Liver (tissue), 9 donors: ENCODE data around the gene AGT. TPM values are rescaled to one million over a fixed set of nuclear protein-coding genes. Genes with fewer than 3 reads are reported as not detected.

Experiments used
- DNase-seq: peaks from one replicate; pipeline ENCODE4 v3.0.0-alpha.2; 2017; ENCODE audit warnings: low spot score
- H3K27ac ChIP-seq, 2 donors: one replicate each; pipeline ENCODE4 v1.7.0; 2013; ENCODE audit warnings: inconsistent platforms in 2 of 2, low read length in 2 of 2, control low read depth in 1 of 2, low read depth in 1 of 2, mild to moderate bottlenecking in 1 of 2
- H3K27me3 ChIP-seq, 4 donors: one replicate each; pipeline versions ENCODE4 v1.6.1 to v1.7.0; 2013; ENCODE audit warnings: low read length in 3 of 4, inconsistent platforms in 1 of 4, mild to moderate bottlenecking in 1 of 4, moderate library complexity in 1 of 4; ENCODE audit not compliant: control insufficient read depth in 4 of 4, insufficient read depth in 4 of 4
- H3K36me3 ChIP-seq, 4 donors: one replicate each; pipeline versions ENCODE4 v1.6.1 to v1.7.0; 2013; ENCODE audit warnings: low read length in 3 of 4, mild to moderate bottlenecking in 3 of 4, low read depth in 1 of 4, moderate library complexity in 1 of 4; ENCODE audit not compliant: control insufficient read depth in 4 of 4, insufficient read depth in 3 of 4
- H3K4me1 ChIP-seq, 4 donors: one replicate each; pipeline versions ENCODE4 v1.6.1 to v1.7.0; 2013; ENCODE audit warnings: low read length in 3 of 4, mild to moderate bottlenecking in 3 of 4, moderate library complexity in 1 of 4; ENCODE audit not compliant: control insufficient read depth in 4 of 4, insufficient read depth in 4 of 4
- H3K4me3 ChIP-seq, 3 donors: one replicate each; pipeline versions ENCODE4 v1.6.1 to v1.7.0; 2013; ENCODE audit warnings: low read length in 3 of 3, control low read depth in 1 of 3, low read depth in 1 of 3, mild to moderate bottlenecking in 1 of 3
- H3K9ac ChIP-seq, 2 donors: one replicate each; pipeline ENCODE4 v1.7.0; 2013; ENCODE audit warnings: low read length in 2 of 2, mild to moderate bottlenecking in 2 of 2, moderate library complexity in 2 of 2, control low read depth in 1 of 2, low read depth in 1 of 2
- H3K9me3 ChIP-seq, 4 donors: one replicate each; pipeline versions ENCODE4 v1.6.1 to v1.7.0; 2013; ENCODE audit warnings: low read length in 3 of 4; ENCODE audit not compliant: control insufficient read depth in 4 of 4
- EGR1 ChIP-seq, 2 donors: IDR thresholded peaks; 2 replicates each; pipeline ENCODE4 v1.6.1; 2016 to 2018; ENCODE audit warnings: antibody characterized with exemption in 2 of 2, low read depth in 2 of 2
- FOXA1 ChIP-seq: IDR thresholded peaks from 2 replicates; pipeline ENCODE4 v1.6.1; 2016; ENCODE audit warnings: antibody characterized with exemption
- FOXA2 ChIP-seq: IDR thresholded peaks from 2 replicates; pipeline ENCODE4 v1.6.1; 2016; ENCODE audit warnings: antibody characterized with exemption
- GABPA ChIP-seq, 2 donors: IDR thresholded peaks in 1 of 2; conservative IDR thresholded peaks in 1 of 2; 2 replicates each; pipeline ENCODE4 v1.6.1; 2016; ENCODE audit warnings: antibody characterized with exemption in 2 of 2, mild to moderate bottlenecking in 1 of 2, moderate library complexity in 1 of 2
- HNF4A ChIP-seq, 2 donors: conservative IDR thresholded peaks; 2 replicates each; pipeline ENCODE4 v1.6.1; 2016; ENCODE audit warnings: antibody characterized with exemption in 2 of 2, mild to moderate bottlenecking in 2 of 2
- HNF4G ChIP-seq: IDR thresholded peaks from 2 replicates; pipeline ENCODE4 v1.6.1; 2016; ENCODE audit warnings: antibody characterized with exemption
- JUND ChIP-seq, 2 donors: IDR thresholded peaks; 2 replicates each; pipeline ENCODE4 v1.6.1; 2016; ENCODE audit warnings: antibody characterized with exemption in 2 of 2
- NR2F2 ChIP-seq: IDR thresholded peaks from 2 replicates; pipeline ENCODE4 v1.6.1; 2016; ENCODE audit warnings: antibody characterized with exemption
- RAD21 ChIP-seq, 2 donors: IDR thresholded peaks; 2 replicates each; pipeline ENCODE4 v1.6.1; 2016; ENCODE audit warnings: antibody characterized with exemption in 2 of 2, mild to moderate bottlenecking in 2 of 2
- RXRA ChIP-seq, 2 donors: IDR thresholded peaks; 2 replicates each; pipeline ENCODE4 v1.6.1; 2017 to 2018; ENCODE audit warnings: antibody characterized with exemption in 2 of 2, mild to moderate bottlenecking in 1 of 2
- SP1 ChIP-seq: IDR thresholded peaks from 2 replicates; pipeline ENCODE4 v1.6.1; 2018; ENCODE audit warnings: antibody characterized with exemption, mild to moderate bottlenecking
- TAF1 ChIP-seq: conservative IDR thresholded peaks from 2 replicates; pipeline ENCODE4 v1.6.1; 2016; ENCODE audit warnings: antibody characterized with exemption, mild to moderate bottlenecking
- YY1 ChIP-seq: IDR thresholded peaks from 2 replicates; pipeline ENCODE4 v1.6.1; 2016; ENCODE audit warnings: antibody characterized with exemption, mild to moderate bottlenecking
- WGBS: extraction: QIAGEN DNeasy Blood & Tissue Kit; methylation state at CpG from one replicate; pipeline ENCODE4 v1.1.7; 2013; 5-methylcytosine and 5-hydroxymethylcytosine counted together
- polyA plus RNA-seq, 2 donors: library from polyadenylated mRNA; stranded (reverse) in 1 of 2; unstranded in 1 of 2; fragments of 200-250 nt in 1 of 2; fragments of >200 nt in 1 of 2; fragmentation: Nextera tagmentation in 1 of 2; extraction: Ambion mirVana in 1 of 2; gene quantifications; one replicate each; pipeline versions ENCODE4 v1.2.1 to v1.2.3, GENCODE V29; 2013 to 2015
- total RNA-seq, 2 donors: library from RNA; depleted of rRNA; stranded (reverse); fragments of >200 nt; gene quantifications; one replicate each; pipeline ENCODE4 v1.2.3, GENCODE V29; 2014
- TF ChIP-seq, protein P1 (sequence below): IDR thresholded peaks from 2 replicates; pipeline ENCODE4 v1.6.1; 2016; ENCODE audit warnings: antibody characterized with exemption
- TF ChIP-seq, protein P2 (sequence below): IDR thresholded peaks from 2 replicates; pipeline ENCODE4 v1.6.1; 2016; ENCODE audit warnings: antibody characterized with exemption, mild to moderate bottlenecking
- TF ChIP-seq, protein P3 (sequence below): IDR thresholded peaks from 2 replicates; pipeline ENCODE4 v1.6.1; 2016; ENCODE audit warnings: antibody characterized with exemption
- TF ChIP-seq, protein P4 (sequence below): IDR thresholded peaks from 2 replicates; pipeline ENCODE4 v1.6.1; 2016; ENCODE audit warnings: antibody characterized with exemption
- TF ChIP-seq, protein P5 (sequence below): fragments of 150-350 bp; IDR thresholded peaks from 2 replicates; pipeline ENCODE4 v1.5.1; 2017; ENCODE audit warnings: improper control_type of control experiment, low read depth, low read length; ENCODE audit not compliant: missing input control
- donor health status: healthy.
- donor health status: healthy.
- donor health status: healthy.
- donor health status: healthy.
- donor health status: healthy.

Gene AGT
- total and polyA plus RNA-seq, 4 donors, result 1,430 to 5,119 (median 2,089) TPM

DNA sequence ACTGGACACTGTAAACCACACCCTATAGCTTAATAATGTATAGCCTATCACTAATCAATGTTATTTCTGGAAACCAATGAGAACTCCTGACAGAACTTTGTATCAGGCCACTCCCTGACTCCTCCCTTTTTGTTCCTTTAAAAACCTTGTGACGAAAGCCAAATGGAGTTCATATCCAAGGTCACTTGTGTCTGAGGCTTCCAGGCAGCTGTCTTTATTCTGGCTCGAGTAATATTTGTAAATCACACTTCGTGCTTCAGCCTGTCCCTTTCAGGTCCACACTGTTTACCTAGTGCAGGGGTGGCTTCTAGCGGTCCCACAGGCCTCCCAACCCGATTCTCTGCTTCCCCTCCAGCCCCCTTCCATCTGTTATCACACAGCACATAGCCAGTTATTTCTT lies 17.1 kb upstream of the AGT start (continued):
- TF ChIP-seq, protein P1, sequence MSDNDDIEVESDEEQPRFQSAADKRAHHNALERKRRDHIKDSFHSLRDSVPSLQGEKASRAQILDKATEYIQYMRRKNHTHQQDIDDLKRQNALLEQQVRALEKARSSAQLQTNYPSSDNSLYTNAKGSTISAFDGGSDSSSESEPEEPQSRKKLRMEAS, result peak; percentile 64

DNA sequence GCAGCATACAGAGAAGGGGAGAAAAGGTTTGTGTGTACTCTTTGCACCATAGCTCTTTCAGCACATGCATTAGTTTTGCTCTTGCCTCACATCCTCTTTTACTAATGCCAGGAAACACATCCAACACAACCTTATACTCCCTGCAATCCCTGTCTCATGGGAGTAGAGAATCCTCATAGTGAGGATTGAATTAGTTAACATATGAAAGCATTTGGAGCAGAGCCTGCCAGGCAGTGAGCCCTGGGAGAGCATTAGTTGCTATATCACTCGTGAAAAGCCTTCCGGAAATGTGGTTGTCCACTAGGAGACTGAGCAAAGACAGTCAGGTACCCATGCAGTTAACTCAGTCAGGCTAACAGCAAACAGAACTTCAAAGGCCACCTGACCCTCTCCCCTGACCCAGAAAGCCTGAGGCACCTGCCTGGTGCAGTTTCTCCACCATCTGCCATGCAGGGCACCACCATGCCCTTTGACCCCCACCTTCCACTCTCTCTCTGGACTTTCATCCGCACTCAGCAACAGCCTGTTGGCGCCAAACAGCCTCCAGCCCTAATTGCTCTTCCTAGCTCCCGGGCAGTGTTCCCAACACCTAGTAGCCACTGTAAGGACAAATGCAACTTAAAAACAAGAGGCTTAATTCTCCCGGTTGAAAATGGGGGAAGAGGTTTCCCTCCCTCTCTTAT lies 14.9 kb upstream of the AGT start:
- Histone ChIP-seq H3K27me3 (no peaks in the 10 kb centered on the region), H3K9ac (peak overlapping the region in 1 of 2 donors; percentile 70), H3K4me1 (peaks cover 14 to 66% (median 56%) of the 10 kb centered on the region in 4 donors), H3K36me3 (no peaks in the 10 kb centered on the region), H3K4me3 (no peak overlapping the region), H3K27ac (peak overlapping the region; percentile 86), H3K9me3 (no peaks in the 10 kb centered on the region)
- WGBS, result 27% methylated on average over 6 of the region's 6 CpGs
- TF ChIP-seq TAF1 (peak; percentile 60), YY1 (peak; percentile 83), NR2F2 (peak; percentile 99), EGR1 (IDR thresholded peaks at IDR 0.05; ENCODE audit: low read depth in 2 of 2) (peak in 1 of 2 donors; percentile 82), HNF4G (peak; percentile 99), RAD21 (IDR thresholded peaks at IDR 0.05) (peak; percentile 44 to 59), FOXA2 (peak; percentile 72), FOXA1 (peak; percentile 30), JUND (IDR thresholded peaks at IDR 0.05) (peak; percentile 73 to 93), RXRA (IDR thresholded peaks at IDR 0.05) (peak; percentile 99), GABPA (IDR thresholded peaks at IDR 0.05 in 1 of 2, conservative IDR thresholded peaks at IDR 0.05 in 1 of 2) (peak in 1 of 2 donors; percentile 42), HNF4A (conservative IDR thresholded peaks at IDR 0.05) (peak; percentile 98 to 99), SP1 (peak; percentile 99)
- TF ChIP-seq, protein P2, sequence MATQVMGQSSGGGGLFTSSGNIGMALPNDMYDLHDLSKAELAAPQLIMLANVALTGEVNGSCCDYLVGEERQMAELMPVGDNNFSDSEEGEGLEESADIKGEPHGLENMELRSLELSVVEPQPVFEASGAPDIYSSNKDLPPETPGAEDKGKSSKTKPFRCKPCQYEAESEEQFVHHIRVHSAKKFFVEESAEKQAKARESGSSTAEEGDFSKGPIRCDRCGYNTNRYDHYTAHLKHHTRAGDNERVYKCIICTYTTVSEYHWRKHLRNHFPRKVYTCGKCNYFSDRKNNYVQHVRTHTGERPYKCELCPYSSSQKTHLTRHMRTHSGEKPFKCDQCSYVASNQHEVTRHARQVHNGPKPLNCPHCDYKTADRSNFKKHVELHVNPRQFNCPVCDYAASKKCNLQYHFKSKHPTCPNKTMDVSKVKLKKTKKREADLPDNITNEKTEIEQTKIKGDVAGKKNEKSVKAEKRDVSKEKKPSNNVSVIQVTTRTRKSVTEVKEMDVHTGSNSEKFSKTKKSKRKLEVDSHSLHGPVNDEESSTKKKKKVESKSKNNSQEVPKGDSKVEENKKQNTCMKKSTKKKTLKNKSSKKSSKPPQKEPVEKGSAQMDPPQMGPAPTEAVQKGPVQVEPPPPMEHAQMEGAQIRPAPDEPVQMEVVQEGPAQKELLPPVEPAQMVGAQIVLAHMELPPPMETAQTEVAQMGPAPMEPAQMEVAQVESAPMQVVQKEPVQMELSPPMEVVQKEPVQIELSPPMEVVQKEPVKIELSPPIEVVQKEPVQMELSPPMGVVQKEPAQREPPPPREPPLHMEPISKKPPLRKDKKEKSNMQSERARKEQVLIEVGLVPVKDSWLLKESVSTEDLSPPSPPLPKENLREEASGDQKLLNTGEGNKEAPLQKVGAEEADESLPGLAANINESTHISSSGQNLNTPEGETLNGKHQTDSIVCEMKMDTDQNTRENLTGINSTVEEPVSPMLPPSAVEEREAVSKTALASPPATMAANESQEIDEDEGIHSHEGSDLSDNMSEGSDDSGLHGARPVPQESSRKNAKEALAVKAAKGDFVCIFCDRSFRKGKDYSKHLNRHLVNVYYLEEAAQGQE, result peak; percentile 73
- TF ChIP-seq, protein P3, sequence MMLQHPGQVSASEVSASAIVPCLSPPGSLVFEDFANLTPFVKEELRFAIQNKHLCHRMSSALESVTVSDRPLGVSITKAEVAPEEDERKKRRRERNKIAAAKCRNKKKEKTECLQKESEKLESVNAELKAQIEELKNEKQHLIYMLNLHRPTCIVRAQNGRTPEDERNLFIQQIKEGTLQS, result peak; percentile 84
- TF ChIP-seq, protein P1, result peak; percentile 93
- TF ChIP-seq, protein P4, sequence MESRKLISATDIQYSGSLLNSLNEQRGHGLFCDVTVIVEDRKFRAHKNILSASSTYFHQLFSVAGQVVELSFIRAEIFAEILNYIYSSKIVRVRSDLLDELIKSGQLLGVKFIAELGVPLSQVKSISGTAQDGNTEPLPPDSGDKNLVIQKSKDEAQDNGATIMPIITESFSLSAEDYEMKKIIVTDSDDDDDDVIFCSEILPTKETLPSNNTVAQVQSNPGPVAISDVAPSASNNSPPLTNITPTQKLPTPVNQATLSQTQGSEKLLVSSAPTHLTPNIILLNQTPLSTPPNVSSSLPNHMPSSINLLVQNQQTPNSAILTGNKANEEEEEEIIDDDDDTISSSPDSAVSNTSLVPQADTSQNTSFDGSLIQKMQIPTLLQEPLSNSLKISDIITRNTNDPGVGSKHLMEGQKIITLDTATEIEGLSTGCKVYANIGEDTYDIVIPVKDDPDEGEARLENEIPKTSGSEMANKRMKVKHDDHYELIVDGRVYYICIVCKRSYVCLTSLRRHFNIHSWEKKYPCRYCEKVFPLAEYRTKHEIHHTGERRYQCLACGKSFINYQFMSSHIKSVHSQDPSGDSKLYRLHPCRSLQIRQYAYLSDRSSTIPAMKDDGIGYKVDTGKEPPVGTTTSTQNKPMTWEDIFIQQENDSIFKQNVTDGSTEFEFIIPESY, result peak; percentile 89
- TF ChIP-seq, protein P5, sequence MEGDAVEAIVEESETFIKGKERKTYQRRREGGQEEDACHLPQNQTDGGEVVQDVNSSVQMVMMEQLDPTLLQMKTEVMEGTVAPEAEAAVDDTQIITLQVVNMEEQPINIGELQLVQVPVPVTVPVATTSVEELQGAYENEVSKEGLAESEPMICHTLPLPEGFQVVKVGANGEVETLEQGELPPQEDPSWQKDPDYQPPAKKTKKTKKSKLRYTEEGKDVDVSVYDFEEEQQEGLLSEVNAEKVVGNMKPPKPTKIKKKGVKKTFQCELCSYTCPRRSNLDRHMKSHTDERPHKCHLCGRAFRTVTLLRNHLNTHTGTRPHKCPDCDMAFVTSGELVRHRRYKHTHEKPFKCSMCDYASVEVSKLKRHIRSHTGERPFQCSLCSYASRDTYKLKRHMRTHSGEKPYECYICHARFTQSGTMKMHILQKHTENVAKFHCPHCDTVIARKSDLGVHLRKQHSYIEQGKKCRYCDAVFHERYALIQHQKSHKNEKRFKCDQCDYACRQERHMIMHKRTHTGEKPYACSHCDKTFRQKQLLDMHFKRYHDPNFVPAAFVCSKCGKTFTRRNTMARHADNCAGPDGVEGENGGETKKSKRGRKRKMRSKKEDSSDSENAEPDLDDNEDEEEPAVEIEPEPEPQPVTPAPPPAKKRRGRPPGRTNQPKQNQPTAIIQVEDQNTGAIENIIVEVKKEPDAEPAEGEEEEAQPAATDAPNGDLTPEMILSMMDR, result no peak
- DNase-seq, result peak; percentile 68
